Epithelial cell of alveolus of lung (primary cell): Measurements from ENCODE around the gene TRIM46. TPM values are rescaled to one million over a fixed set of nuclear protein-coding genes. Genes with fewer than 3 reads are reported as not detected.

Experiments used
- total RNA-seq: library from RNA; depleted of rRNA; stranded (reverse); fragments of >200 nt; gene quantifications from 2 replicates; pipeline ENCODE4 v1.2.1, GENCODE V29; 2015

TRIM46 gene
- 3.6 and 6.4 TPM in 2 replicates for total RNA-seq

DNA sequence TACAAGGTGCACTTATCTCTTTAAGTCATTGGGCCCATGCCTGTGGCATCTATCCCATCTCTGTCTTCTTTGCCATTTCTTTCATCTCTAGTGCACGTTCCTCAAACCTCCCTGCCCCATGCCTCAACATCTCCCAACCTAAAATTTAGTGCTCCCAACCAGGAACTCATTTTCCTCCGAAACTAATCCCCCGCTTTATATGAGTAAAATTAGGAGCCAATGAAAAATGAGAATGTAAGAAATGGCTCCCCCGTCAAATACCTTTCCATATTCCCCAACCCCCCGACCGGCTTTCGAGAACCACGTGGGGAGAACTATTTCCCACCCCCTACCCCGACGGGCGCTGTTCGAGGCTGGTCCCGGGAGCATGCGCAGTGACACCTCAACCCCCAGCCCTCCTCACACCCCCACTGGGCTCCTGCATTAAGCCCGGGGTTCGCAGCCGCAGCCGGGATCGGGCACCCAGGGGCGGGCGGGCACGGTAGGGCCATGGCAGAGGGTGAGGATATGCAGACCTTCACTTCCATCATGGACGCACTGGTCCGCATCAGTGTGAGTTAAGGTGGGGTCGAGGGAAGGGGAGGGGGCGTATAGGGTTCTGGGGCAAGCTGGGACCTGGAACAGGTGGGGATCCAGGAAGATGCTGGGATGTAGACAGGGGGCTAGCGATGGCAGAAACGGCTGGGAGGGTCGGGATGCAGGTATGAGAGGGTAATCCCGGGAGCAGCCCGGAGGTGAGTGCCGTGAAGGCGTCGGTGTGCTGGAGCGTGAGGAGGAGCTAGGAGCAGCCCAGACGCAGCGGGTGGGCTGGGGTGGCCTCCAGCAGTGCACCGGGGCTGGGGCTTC, at the start of gene TRIM46:
TSS of gene TRIM46 (plus strand) at position 372 of the 846 bp plus-strand sequence. CDS start at position 490, 118 bp downstream.

GRCh38 chr1:155127105-155127966, 46.3 kb upstream of the TRIM46 start, which contains the start of gene EFNA1:
TSS of gene EFNA1 (plus strand) at chr1:155127876. CDS start at chr1:155127978, 102 bp downstream.

DNA sequence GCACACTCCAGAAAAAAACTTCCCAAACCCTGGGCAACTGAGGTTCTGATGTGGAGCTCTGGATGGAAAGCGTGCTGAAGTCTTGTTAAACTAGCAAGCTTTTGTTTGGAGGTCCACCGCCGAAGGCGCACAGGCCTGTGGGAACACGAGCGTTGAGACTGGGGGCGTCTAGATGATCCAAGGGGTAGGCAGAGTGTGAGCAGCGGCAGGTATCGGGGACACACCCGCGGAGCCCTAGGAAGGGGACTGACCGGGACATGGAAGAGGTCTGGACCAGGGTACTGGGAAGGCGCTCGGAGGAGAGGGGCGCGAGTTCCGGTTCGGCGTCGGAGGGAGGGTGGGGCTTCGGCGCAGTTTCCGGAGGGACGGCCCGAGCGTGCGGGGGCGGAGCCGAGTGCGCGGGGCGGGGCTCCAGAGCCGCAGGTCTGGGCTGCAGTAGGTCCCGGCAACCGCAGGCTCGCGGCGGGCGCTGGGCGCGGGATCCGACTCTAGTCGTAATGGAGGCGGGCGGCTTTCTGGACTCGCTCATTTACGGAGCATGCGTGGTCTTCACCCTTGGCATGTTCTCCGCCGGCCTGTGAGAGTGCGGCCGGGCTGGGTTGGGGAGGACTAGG, 38.1 kb upstream of the TRIM46 start, which contains the start of gene SLC50A1:
TSS of gene SLC50A1 (plus strand) at position 438 of the 614 bp plus-strand sequence. CDS start at position 498, 60 bp downstream.

GRCh38 chr1:155139895-155140629, 33.6 kb upstream of the TRIM46 start, which contains the start of gene DPM3:
TSS of gene DPM3 (minus strand) at chr1:155140531. CDS start at chr1:155140240, 291 bp downstream.

GRCh38 chr1:155172732-155173477, 744 bp upstream of the TRIM46 start, which contains the start of gene KRTCAP2:
TSS of gene KRTCAP2 (minus strand) at chr1:155173304. CDS start at chr1:155173224, 80 bp downstream.

GRCh38 chr1:155207806-155208540, 34.3 kb downstream of the TRIM46 start, which contains the start of gene THBS3:
TSS of gene THBS3 (minus strand) at chr1:155207897. CDS start at chr1:155207876, 21 bp downstream.

DNA sequence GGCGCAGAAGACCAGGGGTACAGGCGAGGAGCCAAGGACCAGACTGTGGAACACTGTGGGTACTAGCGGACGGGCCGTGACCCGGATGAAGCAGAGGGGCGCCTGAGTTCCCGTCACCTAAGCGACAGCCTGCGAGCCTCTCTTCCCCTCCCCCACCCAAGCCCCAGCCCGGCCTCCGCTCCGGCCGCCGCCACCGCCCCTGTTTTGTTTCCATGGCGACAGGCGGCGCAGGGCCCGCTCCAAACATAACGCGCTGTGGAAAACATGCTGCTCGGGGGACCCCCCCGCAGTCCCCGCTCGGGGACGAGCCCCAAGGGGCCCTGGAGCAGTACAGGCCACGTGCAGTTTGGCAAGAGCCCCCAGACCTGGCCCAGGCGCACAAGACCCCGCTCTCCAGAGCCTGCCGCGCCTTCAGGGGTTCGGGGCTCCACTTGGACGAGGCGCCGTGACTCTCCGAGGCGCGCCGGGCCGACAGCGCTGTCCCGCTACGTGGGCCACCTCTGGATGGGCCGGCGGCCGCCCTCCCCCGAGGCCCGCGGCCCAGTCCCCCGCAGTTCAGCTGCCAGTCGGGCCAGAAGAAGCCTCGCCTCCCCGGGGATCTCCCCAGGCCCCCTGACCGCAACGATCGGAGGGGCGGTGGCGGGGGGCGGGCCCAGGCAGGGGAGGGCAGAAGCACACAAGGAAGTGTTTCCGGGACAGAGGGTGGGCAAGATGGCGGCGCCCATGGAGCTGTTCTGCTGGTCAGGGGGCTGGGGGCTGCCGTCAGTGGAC, 35.1 kb downstream of the TRIM46 start, which contains the start of gene MTX1:
TSS of gene MTX1 (plus strand) at position 155 of the 771 bp plus-strand sequence. CDS start at position 265, 110 bp downstream.

Other genes starting within 250 kb of the TRIM46 start
- gene PMVK, start 237.1 kb upstream of the TRIM46 start, total RNA-seq: 3.8 and 7.0 TPM in 2 replicates
- 67.4 and 92.9 TPM in 2 replicates for gene PBXIP1, start 217.8 kb upstream of the TRIM46 start, total RNA-seq
- gene PYGO2, start 212.1 kb upstream of the TRIM46 start, total RNA-seq: 20.4 and 26.2 TPM in 2 replicates
- 188 and 278 TPM in 2 replicates for gene SHC1, start 203.1 kb upstream of the TRIM46 start, total RNA-seq
- 43.8 and 135 TPM in 2 replicates for gene CKS1B, start 199.2 kb upstream of the TRIM46 start, total RNA-seq
- gene FLAD1, start 190.5 kb upstream of the TRIM46 start, total RNA-seq: 27.4 and 30.3 TPM in 2 replicates
- not detected in 2 replicates for gene LENEP, start 180.3 kb upstream of the TRIM46 start, total RNA-seq
- gene ZBTB7B, start 171.0 kb upstream of the TRIM46 start, total RNA-seq: 18.7 and 19.7 TPM in 2 replicates
- not detected in 2 replicates for gene DCST2, start 140.1 kb upstream of the TRIM46 start, total RNA-seq
- gene DCST1, start 140.0 kb upstream of the TRIM46 start, total RNA-seq: not detected in 2 replicates
- 33.1 and 81.6 TPM in 2 replicates for gene ADAM15, start 122.5 kb upstream of the TRIM46 start, total RNA-seq
- gene EFNA4, start 110.1 kb upstream of the TRIM46 start, total RNA-seq: 10.2 and 11.7 TPM in 2 replicates
- gene EFNA3, start 95.0 kb upstream of the TRIM46 start, total RNA-seq: 1.7 and 1.9 TPM in 2 replicates
- 1.8 and 14.9 TPM in 2 replicates for gene EFNA1, start 46.0 kb upstream of the TRIM46 start, total RNA-seq
- gene SLC50A1, start 38.0 kb upstream of the TRIM46 start, total RNA-seq: 21.5 and 51.5 TPM in 2 replicates
- 87.8 and 104 TPM in 2 replicates for gene DPM3, start 33.3 kb upstream of the TRIM46 start, total RNA-seq
- 133 and 203 TPM in 2 replicates for gene KRTCAP2, start 545 bp upstream of the TRIM46 start, total RNA-seq
- 15.5 and 19.9 TPM in 2 replicates for gene THBS3, start 34.0 kb downstream of the TRIM46 start, total RNA-seq
- gene MTX1, start 34.8 kb downstream of the TRIM46 start, total RNA-seq: 70.7 and 116 TPM in 2 replicates
- gene ENTREP3, start 81.6 kb downstream of the TRIM46 start, total RNA-seq: 15.5 and 45.0 TPM in 2 replicates
- gene SCAMP3, start 88.5 kb downstream of the TRIM46 start, total RNA-seq: 73.5 and 116 TPM in 2 replicates
- gene CLK2, start 99.7 kb downstream of the TRIM46 start, total RNA-seq: 19.5 and 23.6 TPM in 2 replicates
- gene HCN3, start 103.6 kb downstream of the TRIM46 start, total RNA-seq: 0.08 and 0.26 TPM in 2 replicates
- gene PKLR, start 127.6 kb downstream of the TRIM46 start, total RNA-seq: not detected in 2 replicates
- 85.9 and 462 TPM in 2 replicates for gene FDPS, start 135.0 kb downstream of the TRIM46 start, total RNA-seq
- 30.7 and 32.8 TPM in 2 replicates for gene RUSC1, start 147.0 kb downstream of the TRIM46 start, total RNA-seq